ENCODE results near the gene ACLY.

ACLY gene

GRCh38 chr17:41821776-41822175 is 97.0 kb downstream of the ACLY start:
- TF ChIP-seq GATA2 (IDR thresholded peaks at IDR 0.05; ENCODE audit: low read depth, low read length), result no peak
- TF ChIP-seq GATA3 (IDR thresholded peaks at IDR 0.05; ENCODE audit: low read depth, low read length), result no peak

DNA sequence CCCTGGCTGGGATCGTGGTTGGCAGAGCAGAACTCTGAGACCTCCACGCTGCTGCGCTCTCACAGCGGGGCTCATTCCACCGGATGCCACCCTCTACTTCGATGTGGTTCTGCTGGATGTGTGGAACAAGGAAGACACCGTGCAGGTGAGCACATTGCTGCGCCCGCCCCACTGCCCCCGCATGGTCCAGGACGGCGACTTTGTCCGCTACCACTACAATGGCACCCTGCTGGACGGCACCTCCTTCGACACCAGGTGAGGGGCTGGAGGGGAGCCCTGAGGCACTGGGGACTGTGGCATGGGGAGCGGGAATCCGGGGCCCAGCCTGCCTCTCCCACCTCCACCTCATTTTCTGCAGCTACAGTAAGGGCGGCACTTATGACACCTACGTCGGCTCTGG is 100.7 kb downstream of the ACLY start:
- TF ChIP-seq GATA2 (IDR thresholded peaks at IDR 0.05; ENCODE audit: low read depth, low read length) (no peak), GATA3 (IDR thresholded peaks at IDR 0.05; ENCODE audit: low read depth, low read length) (no peak)

Data from SH-SY5Y (cell line).